GM03348 (cell line): Measurements from ENCODE around the gene GABBR2.
"Not testable (repeated sequence)": the region's sequence is repeated elsewhere in the genome, so short reads cannot be mapped to it uniquely, and the experiment has no call there.

Source experiments
- DNase-seq: peaks from one replicate; pipeline ENCODE4 v3.0.0; 2012; ENCODE audit warnings: low spot score

The GABBR2 gene

DNA sequence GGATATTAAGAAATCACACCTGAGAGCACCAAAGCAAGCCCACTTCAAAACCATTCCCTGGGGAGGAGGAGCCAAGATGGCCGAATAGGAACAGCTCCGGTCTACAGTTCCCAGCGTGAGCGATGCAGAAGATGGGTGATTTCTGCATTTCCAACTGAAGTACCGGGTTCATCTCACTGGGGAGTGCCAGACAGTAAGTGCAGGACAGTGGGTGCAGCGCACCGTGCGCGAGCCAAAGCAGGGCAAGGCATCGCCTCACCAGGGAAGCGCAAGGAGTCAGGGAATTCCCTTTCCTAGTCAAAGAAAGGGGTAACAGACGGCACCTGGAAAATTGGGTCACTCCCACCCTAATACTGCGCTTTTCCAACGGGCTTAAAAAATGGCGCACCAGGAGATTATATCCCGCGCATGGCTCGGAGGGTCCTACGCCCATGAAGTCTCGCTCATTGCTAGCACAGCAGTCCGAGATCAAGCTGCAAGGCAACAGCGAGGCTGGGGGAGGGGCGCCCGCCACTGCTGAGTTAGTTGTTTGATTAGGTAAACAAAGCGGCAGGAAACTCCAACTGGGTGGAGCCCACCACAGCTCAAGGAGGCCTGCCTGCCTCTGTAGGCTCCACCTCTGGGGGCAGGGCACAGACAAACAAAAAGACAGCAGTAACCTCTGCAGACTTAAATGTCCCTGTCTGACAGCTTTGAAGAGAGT is 200.4 kb downstream of the GABBR2 start:
- DNase-seq = not testable (repeated sequence)

DNA sequence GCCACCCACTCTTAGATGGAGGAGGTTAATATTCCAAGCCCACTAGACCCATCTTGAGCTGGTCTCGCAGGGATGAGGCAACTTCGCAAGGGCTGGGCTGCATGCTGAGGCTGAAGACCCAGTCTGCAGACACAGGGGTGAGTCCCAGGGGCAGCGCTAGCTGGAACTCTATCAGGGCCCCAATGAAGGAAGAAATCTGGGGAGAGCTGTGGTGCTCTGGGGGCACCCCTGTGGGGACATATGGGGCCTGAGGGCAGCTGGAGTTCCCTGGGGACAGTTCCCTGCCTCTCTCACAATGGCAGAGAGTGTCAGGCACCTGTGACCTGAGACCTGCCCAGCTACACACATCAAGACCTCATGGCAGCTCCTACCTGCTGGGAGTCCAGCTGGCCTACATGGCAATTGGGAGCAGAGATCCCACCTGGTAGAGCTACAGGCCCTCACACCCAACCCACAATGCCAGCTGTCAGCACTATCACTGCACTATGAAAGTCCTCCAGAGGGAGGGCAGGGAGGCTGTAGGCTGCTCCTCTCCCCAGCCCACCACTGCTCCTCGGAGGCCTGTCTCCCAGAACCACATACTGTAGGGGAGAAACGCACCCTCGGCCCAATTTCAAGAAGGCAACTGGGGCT is 202.2 kb downstream of the GABBR2 start:
- DNase-seq = no peak

DNA sequence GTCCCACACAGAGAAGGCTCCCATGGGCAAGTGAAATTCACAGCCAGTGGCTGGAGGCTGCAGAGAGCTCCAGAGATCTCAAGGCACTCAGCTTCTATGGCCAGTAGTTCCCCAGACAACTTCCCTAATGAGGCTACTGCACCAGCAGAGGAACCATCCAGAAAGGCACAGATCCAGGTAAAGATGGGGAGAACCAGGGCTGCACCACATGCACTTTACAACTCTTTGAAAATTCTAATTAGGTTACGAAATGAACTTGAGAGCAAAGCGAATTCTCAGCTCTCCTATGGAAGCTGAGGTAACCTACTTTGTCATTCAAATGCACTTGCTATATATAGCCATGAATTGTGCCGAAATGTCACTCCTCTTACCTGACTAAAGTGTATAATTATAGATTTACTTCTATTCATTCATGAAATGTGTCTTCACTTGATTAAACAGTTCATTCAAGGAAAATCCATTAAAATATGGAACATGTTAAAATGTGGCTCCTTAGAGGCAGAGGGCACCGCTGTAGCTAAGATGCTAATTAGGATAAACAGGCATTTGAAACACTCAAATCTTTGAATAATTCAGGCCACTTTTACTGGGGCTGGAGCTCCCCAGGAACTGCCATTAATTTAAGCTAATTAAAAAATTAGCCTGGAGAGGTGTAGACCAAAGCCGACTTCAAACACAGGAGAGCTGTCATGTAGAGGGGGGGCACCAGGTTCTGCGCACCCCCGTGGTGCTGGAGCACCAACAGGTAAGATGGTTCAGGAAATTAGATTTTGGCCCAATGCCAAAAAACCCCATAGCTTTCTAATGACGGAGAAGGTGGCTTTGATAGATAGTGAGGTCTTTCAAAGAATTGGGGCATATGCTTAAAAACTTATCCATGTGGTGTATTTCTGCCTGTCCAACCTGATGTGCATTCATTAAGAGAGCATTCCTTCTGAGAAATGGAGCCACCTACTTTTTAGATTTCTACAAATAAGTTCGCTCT is 204.1 kb downstream of the GABBR2 start:
- no peak for DNase-seq

DNA sequence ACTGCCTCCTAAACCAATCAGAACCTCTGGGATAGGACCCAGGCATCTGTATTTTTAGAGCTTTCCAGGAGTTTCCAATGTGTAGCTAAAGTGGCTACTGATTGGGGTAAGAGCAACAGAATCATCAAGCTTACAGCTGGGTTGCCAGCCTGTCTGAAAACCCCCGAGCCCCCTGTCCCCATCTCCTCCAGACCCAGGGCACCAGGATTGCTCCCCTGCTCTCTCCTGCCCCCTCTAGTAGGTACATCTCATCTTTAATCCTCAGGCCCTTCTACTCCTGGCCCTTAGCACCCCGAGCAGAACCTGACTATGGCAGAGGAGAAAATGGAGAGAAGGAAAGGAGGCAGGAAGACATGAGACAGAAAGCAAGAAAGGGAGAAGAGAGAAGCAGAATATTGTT is 204.9 kb downstream of the GABBR2 start:
- DNase-seq = no peak

DNA sequence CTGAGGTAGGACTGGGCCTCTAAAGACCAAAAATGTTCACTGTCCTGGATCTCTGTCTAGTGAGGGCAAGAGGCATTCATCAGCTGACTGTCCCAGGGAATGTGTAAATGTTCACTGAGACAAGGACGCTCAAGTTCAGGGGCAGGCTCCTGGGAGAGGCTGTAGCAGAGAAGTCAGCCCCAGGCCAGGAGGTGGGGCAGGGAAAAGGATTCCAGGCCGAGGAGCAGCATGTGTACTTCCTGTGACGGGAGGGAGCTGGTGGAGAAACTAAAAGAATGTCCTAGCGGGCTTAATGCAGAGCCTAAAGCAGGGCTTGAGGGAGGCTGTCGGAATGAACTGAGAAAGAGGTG is 205.8 kb downstream of the GABBR2 start:
- peak; percentile 74 for DNase-seq

DNA sequence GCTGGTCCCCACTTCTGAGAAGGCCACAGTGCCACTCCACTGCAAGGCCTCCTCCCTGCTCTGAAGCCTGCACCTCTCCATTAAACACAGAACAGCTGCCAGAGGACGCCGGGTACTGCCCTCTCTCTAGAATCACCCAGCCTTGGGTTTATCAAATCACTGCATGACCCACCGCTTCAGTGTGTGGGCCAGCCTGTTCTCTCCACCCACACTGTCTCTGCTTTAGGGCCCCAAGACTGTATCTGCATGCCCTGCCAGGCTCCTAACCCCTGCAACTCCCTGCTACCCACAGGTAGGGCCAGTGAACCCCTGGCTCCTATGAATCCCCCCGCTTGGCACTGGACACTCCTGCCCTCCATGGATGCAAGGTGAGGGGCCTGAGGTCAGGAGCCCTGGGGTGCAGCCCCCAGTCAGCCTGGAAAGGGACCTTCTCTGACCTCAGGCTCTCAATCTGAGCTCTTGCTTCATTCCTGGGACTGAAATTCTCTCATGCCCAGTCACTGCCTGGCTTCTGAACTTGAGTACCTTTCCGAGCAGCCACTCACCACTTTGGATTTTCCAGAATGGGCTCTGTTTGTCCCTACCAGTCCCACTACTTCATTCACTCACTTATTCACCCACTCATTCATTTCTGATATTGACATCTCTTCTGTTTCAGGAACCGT is 206.3 kb downstream of the GABBR2 start:
- peak; percentile 73 for DNase-seq

DNA sequence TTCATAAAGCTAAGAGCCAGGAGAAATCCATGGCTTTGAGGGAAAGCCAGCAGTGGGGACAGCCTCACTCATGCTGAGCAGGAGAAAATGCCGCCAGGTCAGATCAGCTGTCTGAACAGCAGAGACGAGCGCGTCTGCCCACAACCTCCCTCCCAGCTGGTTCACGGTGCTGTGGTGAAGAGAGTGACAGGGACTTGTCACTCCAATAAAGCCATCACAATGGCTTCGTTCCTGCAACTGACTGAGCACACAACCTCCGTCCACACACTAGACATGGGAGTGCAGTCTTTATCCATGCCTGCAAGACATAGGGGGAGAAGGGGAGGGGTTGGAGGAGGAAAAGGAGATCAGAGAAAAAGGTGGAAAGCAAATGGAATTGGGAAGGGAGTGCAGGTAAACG is 206.9 kb downstream of the GABBR2 start:
- DNase-seq = no peak

DNA sequence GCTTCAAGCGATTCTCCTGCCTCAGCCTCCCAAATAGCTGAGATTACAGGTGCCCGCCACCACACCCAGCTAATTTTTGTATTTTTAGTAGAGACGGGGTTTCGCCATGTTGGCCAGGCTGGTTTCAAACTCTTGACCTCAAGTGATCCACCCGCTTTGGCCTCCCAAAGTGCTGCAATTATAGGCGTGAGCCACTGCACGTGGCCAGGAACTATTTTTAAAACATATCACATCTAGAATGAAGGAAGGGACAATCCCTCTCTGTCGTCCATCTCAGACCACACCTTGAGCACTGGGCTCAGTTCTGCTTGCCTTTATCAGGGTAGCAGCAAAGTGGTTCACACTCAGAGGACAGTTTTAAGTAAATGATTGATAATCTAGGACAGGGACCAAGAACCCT is 207.5 kb downstream of the GABBR2 start:
- DNase-seq = not testable (repeated sequence)

DNA sequence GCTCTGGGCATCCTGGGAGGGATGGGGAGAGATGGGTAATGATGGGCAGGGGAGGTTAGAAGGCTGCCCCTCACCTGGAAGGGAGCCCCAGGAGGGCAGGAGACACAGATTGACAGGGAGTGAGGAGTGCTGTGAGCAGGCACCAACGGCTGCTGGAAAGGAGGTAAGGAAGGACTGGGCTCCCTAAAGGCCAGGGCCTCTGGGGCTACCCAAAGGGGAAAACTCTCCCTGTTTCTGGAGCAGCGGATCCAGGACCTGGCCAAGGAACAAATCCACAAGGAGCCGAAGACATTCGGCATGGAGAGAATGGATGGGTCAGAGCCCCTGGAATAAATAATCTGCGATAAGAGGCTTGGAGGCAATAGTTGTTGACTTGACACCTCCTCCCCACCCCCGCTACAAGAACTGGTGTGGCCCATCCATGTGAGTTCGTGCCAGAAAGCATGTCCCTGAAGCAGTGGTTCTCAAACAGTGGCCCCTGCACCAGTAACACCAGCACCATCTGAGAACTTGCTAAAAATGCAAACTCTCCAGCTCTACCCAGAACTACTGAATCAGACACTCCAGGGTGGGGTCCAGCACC is 208.3 kb downstream of the GABBR2 start:
- no peak for DNase-seq

DNA sequence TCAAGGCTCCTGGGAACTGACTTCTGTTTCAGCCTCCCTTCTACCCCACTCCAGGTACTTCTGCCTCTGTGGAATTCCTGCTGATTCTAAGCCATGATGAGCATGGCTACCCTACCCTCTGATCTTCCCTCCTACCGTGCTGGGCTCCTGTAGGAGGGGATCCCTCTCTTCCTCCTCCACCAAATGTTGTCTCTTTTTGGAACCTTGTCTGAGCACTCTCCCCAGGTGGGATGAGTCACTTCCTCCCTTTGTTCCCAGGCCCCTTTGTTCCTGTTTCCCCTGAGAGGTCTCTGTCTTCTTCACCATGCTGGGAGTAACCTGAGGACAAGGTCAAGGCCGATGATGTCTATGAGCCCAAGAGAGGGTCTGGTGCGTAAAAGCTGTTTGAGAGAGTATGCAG is 213.2 kb downstream of the GABBR2 start:
- DNase-seq = no peak

DNA sequence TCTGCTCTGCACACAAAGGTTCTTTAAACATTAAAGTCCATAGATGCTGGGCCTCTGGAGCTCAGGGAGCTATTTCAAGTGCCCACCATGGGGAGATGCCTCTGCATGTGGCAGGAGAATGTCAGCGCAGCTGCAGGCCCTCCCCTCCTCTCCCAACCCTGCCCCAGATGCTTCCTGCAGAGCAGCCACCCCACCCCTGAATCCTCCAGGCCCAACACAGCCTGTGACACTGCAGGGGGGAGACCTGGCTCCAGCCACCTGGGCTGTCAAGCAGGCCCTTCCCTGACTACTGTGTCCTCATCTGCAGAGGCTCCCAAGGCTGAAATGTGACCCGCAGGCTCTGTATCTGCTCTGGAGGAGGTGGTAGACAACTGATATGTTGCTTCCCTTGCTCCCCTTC is 213.9 kb downstream of the GABBR2 start:
- no peak for DNase-seq

DNA sequence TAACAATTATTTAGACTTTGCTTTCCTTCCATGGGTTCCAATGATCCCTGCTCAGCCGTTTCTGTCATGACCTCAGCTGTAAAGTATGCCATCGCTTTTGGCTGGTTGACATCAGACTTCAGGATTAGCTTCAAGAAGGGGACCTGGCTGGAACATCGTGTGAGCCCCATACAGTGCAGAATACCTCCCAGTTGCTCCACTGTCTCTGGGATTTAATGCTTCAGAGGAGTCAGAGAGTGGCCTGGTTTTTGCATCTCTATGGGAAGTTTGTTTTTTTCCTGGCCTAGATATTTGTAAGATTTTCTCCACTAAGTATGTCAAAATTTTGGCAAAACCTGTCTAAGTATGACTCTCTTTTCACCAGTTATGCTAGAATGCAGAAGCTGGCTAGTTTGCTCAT is 216.9 kb downstream of the GABBR2 start:
- peak; percentile 63 for DNase-seq

DNA sequence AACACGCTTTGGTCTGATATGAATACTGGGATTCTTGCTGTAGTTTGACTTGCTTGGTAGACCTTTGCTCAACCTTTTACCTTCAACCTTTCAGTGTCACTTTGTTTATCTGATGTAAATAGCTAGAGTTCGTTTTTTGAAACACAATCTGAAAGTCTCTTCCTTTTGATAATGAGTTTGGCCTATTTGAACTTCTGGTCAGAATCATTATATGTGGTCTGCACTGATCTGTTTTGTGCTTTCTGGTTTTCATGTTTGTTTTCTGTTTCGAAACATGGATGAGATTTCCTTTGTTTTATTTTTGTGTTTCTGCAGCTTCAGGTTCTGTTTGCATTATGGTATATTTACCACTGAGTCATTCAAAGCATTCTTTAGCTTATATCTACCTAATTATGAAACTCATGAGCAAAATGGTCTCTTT is 217.5 kb downstream of the GABBR2 start:
- no peak for DNase-seq

DNA sequence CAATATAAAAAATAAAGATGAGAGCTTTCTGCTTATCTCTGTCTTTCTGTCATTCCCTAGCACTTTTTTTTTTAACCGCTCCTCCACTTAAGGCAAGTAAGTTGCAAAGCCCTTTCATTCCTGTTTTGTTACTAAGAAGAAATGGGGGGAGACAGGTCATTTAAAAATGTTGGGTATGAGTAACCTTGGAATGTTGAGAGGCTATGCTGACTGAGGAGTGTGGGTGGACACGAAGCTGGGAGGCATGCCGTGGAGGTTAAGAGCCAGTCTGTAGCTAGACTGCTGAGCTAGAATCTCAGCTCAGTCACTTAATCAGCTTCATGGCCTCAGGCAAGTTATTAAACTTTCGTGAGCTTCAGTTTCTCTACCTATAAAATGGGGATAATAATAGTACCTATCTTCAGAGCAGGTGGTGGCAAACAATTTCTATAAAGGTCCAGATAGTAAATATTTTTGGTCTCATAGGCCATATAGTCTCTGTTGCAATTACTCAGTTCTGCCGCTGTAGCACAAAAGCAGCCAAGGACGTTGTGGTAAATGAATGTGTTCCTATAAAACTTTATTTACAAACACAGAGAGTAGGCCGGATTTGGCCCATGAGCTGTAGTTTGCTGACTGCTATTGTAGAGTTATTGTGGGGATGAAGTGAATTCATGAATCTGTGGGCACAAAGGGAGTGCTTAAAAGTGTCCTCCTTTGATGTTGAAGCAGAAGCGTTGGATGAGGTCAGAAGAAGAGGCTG is 220.0 kb downstream of the GABBR2 start:
- DNase-seq = peak; percentile 94

DNA sequence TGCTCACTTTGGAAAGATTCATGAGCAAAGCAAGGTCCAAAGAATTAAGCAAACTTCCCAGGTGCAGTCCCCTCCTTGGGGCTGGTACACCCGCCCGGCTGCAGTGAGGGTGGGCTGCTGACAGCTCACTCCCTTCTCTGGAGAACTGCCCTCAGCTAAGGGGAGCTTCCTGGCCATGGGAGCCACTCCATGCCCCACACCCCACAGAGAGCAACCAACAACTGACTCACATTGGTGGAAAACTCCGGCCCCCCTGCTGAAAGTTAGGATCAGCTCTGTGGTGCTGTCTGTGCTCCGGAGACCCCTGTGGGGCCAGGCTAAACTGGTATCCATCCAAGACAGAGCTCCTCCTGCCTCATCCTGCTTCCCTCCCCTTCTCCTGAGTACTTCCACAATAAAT is 223.0 kb downstream of the GABBR2 start:
- DNase-seq = no peak

DNA sequence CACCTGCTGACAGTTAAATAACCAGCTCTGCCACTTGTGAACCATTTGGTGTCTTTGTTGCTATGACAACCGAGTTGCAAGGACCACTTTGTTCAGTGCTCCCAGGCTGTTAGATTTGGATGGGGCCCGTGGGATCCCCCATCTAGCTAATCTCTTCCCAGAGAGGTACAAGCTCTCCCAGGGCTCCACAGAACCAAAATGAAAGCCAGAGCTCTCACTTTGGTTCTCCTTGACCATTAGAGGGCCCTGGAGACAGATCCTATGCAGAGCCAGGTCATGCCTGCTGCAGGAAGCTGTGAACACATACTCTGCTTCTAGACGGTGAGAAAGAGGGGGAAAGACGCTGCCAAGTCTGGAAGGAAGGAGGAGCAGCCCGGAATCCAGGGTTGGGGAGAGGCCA is 224.6 kb downstream of the GABBR2 start:
- peak; percentile 75 for DNase-seq

DNA sequence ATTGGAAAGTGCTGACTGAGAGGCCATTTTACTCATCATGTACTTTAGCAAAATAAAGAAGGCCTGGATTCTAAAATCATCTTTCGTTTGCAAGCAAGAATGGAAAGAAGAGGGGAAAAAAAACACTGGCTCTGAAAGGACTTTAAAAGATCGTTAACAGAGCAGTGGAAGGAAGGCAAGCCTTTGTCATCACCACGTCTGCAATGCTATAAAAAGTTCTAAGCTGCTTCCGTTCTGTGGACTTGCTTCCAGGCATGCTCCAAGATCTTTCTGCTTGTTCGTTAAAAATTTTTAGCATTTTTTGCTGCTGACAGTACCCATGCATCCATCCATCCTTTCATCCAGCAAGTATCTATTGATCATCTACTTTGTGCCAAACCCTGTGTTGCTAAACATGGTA is 226.5 kb downstream of the GABBR2 start:
- peak; percentile 73 for DNase-seq

DNA sequence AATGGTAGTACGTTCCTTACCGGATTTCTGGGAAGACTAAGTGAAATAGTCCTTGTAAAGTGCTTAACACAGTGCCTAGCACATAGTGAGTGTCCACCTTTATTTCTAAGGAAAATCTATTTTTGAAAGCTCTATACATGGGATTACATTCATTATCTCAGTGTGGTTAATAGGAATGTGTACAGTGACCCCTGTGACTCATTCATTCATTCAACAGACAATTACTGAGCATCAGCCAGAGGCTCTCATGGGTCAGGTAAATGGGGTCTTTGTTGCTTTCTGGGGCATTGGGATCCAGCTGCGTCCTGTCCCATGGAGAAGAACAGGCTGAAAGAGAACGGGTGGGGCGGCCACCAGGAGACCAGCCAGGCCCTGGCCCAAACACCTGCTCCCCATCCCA is 227.1 kb downstream of the GABBR2 start:
- peak; percentile 45 for DNase-seq

DNA sequence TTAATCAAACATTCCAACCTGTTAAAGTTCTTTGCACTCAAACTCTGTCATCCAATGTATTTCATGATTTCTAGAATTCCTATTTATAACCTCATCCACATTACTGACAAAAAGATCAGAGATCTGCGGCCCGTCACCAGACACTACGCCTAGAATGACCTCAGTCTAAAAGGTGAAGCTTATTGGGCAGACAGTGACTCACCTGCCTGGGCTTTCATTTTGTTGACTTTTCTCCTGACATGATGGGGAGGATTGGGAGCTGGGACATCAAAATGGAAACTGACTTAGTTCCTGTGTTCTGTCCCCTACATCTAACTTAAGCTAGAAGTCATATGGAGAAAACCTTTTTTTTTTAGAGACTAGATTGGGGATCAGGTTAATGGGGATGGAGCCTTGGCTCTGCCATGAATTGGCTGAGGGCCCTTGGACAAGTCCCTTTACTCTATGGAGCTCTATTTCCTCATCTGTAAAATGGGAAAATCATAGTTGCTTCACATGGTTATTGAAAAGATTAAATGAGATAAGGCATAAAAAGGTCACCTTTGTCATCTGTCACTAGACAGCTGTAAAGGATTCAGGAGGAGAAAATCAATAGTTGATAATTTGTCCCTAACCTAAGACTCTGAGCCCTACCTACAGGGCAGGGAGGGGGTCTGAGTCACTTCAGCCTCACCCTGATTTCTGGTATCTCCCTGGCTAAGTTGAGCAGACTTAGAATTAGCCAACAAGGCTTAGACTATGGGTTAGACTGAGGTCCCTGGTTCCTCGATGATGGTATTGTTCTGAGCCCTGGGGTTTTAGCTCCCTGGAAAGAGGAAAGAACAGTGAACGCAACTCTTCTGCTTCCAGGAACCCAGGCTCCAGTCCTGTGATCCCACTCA is 228.5 kb downstream of the GABBR2 start:
- DNase-seq = no peak

DNA sequence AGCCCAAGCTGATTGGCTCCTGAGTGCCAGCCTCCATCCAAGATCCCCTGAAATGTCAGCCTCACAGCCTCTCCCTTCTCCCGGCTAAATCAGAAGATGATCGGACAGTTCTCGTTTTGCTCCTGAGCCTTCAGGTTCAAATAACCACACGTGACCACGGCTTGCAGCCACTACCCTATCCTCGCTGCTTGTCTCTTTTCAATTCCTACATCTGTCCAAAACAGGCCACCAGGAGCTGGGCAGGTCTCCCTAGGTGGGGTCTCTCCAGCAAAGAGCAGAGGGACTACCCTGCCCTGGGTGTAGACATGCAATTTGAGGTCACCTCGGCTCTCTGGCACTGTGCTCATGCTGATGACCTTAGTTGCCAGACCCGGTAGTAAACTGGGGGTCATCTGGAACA is 229.3 kb downstream of the GABBR2 start:
- no peak for DNase-seq
